Stimulated activated CD4-positive, alpha-beta T cell treated with anti-CD3 and anti-CD28 coated beads, Interleukin-1b, Interleukin-23, amount 100 ng/mL, for 24 hours (primary cell): ENCODE measurements around the gene ROR2.

Source experiments
- DNase-seq, 4 experiments: peaks; one replicate each; pipeline ENCODE4 v3.0.0-alpha.2; 2020; ENCODE audit warnings: low read depth in 4 of 4, low spot score in 1 of 4

Gene ROR2

GRCh38 chr9:91948597-91949391, 1.2 kb downstream of the ROR2 start:
- no peak for DNase-seq

GRCh38 chr9:91948101-91948596, 1.9 kb downstream of the ROR2 start:
- DNase-seq: no peak

GRCh38 chr9:91946653-91947488, 3.2 kb downstream of the ROR2 start:
- DNase-seq: no peak

GRCh38 chr9:91946196-91946595, 3.8 kb downstream of the ROR2 start:
- no peak for DNase-seq

GRCh38 chr9:91945277-91946085, 4.5 kb downstream of the ROR2 start:
- no peak for DNase-seq

GRCh38 chr9:91944711-91945110, 5.3 kb downstream of the ROR2 start:
- DNase-seq: no peak

GRCh38 chr9:91943478-91944470, 6.3 kb downstream of the ROR2 start:
- DNase-seq: no peak

GRCh38 chr9:91942201-91942600, 7.8 kb downstream of the ROR2 start:
- no peak for DNase-seq

GRCh38 chr9:91939978-91940377, 10.1 kb downstream of the ROR2 start:
- DNase-seq: no peak

GRCh38 chr9:91937727-91938126, 12.3 kb downstream of the ROR2 start:
- DNase-seq: no peak

- DNase-seq: no peak
Measured at GRCh38 chr9:91937056-91937455, 13.0 kb downstream of the ROR2 start.

GRCh38 chr9:91935805-91936514, 14.1 kb downstream of the ROR2 start:
- no peak for DNase-seq

GRCh38 chr9:91935066-91935749, 14.8 kb downstream of the ROR2 start:
- DNase-seq: no peak

GRCh38 chr9:91934654-91935053, 15.4 kb downstream of the ROR2 start:
- no peak for DNase-seq

GRCh38 chr9:91933556-91934352, 16.3 kb downstream of the ROR2 start:
- DNase-seq: no peak

GRCh38 chr9:91930475-91930874, 19.6 kb downstream of the ROR2 start:
- DNase-seq: no peak

- DNase-seq: no peak
Measured at GRCh38 chr9:91929331-91929730, 20.7 kb downstream of the ROR2 start.

- no peak for DNase-seq
Measured at GRCh38 chr9:91927922-91928510, 22.0 kb downstream of the ROR2 start.
